HFF-Myc (cell line): Measurements from ENCODE around the gene PLAAT4.

Source experiments
- DNase-seq: peaks from one replicate; pipeline ENCODE4 v3.0.0-alpha.2; 2011; ENCODE audit warnings: low read depth; ENCODE audit errors: extremely low read depth
- H3K4me3 ChIP-seq: replicated peaks from 2 replicates; pipeline ENCODE4 v1.5.1; 2011; ENCODE audit warnings: low read depth, mild to moderate bottlenecking, control low read depth, low read length
- CTCF ChIP-seq: IDR thresholded peaks from 2 replicates; pipeline ENCODE4 v1.5.1; 2012; ENCODE audit warnings: mild to moderate bottlenecking, low read depth, low read length, control low read depth; ENCODE audit errors: missing control alignments

Gene PLAAT4

DNA sequence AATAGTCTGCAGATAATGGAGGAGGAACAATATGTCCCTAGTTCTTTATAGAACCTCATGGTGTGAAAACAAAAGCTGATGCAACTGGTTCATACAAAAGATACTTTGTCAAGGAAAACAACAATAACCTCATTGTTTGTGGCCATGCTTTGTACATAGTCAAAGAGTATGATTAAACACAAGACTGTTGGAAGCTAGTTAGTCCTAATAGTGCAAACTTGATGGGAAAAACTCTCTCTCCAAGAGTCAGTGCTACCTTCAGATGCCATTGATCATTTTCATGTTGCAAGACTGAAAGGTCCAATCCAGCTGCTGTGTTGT, 46.7 kb downstream of the PLAAT4 start:
- H3K4me3 ChIP-seq: no peak overlapping the region
- no peak for TF ChIP-seq CTCF
- no peak for DNase-seq

DNA sequence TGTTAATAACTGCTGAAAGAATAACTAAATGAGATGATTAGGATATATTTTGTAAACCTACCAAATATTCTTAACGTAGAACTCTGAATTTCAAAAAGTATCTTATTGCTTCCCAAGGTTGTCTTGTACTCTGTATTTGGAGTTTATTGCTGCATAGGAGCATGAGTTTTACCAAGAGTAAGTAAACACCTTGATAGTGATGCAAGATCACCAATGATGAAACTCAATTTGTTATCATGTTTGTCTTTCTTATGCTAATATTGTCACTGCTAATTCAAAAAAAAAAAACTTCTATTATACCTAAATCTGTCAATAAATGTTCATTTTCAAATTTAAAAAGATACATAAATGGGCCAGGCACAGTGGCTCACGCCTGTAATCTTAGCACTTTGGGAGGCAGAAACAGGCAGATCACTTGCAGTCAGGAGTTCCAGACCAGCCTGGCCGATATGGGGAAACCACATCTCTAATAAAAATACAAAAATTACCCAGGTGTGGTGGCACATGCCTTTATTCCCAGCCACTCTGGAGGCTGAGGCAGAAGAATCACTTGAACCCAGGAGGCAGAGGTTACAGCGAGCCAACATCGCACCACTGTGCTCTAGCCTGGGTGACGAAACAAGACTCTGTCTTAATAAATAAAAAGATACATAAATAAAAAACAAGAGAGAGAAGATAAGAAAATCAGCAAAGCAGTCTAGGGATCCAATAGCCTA, 50.0 kb downstream of the PLAAT4 start:
- TF ChIP-seq CTCF: no peak
- no peak for DNase-seq
- H3K4me3 ChIP-seq: no peak overlapping the region

DNA sequence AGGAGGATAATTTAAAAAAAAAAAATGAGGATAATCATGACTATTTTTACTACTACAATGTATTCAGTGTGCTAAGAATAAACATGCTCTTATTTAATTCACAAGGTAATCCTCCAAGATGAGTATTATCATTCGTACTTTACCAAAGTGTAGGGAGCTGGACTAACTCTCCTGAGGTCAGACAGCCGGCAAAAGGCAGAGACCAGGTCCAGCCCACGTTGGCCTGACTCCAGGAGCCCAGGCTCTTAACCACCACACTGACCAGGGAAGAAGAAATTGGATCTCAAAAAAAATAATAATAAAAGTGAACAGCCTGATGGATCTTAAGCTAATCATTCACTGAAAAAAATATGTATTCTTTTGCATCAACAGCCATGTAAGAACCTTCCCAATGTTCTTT, 52.4 kb downstream of the PLAAT4 start:
- DNase-seq: no peak
- no peak for TF ChIP-seq CTCF
- no peak overlapping the region for H3K4me3 ChIP-seq

GRCh38 chr11:63590024-63590788, 53.6 kb downstream of the PLAAT4 start:
- H3K4me3 ChIP-seq: no peak overlapping the region
- no peak for DNase-seq
- no peak for TF ChIP-seq CTCF

DNA sequence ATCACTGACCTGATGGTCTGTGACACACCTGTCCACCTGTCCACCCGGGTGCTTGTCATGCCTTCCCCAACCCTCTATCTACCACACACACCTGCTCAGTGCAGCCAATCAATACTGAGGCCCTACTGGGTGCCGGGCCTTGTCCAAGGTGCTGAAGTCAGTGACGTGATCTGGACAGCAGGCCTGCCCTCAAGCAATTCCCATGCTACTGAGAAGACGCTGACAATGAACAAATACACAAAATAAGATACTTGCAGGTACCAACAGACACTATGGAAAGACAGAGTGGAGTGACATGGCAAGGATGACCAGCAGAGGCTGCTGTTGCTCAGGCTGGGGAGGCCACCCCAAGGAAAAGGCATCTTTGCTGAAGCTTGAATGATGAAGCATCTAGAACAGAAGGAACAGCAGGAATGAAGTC, 56.4 kb downstream of the PLAAT4 start:
- no peak for DNase-seq
- no peak overlapping the region for H3K4me3 ChIP-seq
- TF ChIP-seq CTCF: peak; percentile 59

DNA sequence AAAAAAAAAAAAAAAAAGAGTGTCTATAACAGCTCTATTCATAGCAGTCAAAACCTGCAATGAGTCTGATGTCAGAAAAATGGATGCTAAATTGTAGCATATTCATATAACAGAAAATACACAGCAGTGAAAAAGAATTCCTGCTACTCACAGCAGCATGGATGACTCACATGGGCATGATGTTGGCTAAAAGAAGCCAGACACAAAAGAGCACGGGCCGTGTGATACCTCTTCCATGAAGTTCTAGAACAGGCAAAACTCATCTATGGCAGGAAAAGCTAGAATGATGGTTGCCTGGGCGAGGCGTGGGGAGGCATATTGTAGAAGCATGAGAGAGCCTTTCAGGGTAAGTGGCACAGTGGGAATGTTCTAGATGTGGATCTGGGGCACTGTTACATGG, 58.7 kb downstream of the PLAAT4 start:
- H3K4me3 ChIP-seq: no peak overlapping the region
- DNase-seq: no peak
- TF ChIP-seq CTCF: no peak
